WTC11 (cell line): ENCODE results near the gene PREP. TPM values are rescaled to one million over a fixed set of nuclear protein-coding genes. Genes with fewer than 3 reads are reported as not detected.

Source experiments
- ATAC-seq: fragments of 200-7000 bp; cut with Tn5 transposase; 2 replicates; pipeline ENCODE4 v1.10.0; 2021; ENCODE audit warnings: mild to moderate bottlenecking, moderate library complexity
- CTCF ChIA-PET: fragments of 300-600 bp; sonication (Branson Sonifier 250); formaldehyde crosslinking; loops from one replicate; lab custom pipeline; 2021; ENCODE audit warnings: antibody characterized with exemption; lab: Charles Lee
- POLR2A ChIA-PET: fragments of 350-600 bp; sonication (Branson Sonifier 250); formaldehyde crosslinking; loops from one replicate; lab custom pipeline; 2021; ENCODE audit warnings: antibody characterized with exemption; lab: Charles Lee
- DNase-seq: peaks from one replicate; pipeline ENCODE4 v3.0.0; 2021; ENCODE audit warnings: low spot score
- H3K27ac Mint-ChIP-seq: 2 replicates; pipeline ENCODE4 v1.8.0; 2021; ENCODE audit warnings: mixed read lengths
- H3K27me3 Mint-ChIP-seq: 2 replicates; pipeline ENCODE4 v1.8.0; 2021; ENCODE audit warnings: low read depth, mild to moderate bottlenecking, moderate library complexity, mixed read lengths
- H3K36me3 Mint-ChIP-seq: 2 replicates; pipeline ENCODE4 v1.8.0; 2021; ENCODE audit warnings: mixed read lengths
- H3K4me1 Mint-ChIP-seq: 2 replicates; pipeline ENCODE4 v1.8.0; 2022; ENCODE audit warnings: mixed read lengths
- H3K4me3 Mint-ChIP-seq: 2 replicates; pipeline ENCODE4 v1.8.0; 2021; ENCODE audit warnings: mild to moderate bottlenecking, moderate library complexity, mixed read lengths
- H3K9me3 Mint-ChIP-seq: 2 replicates; pipeline ENCODE4 v1.8.0; 2021; ENCODE audit warnings: mixed read lengths
- GTF2I ChIP-seq: fragments of 250-450 bp; sonication (Bioruptor Pico); conservative IDR thresholded peaks from 2 replicates; pipeline ENCODE4 v1.4.0; 2021; ENCODE audit warnings: mild to moderate bottlenecking
- HMGA2 ChIP-seq: fragments of 250-450 bp; sonication (Bioruptor Pico); IDR thresholded peaks from 2 replicates; pipeline ENCODE4 v1.4.0; 2021; ENCODE audit warnings: mild to moderate bottlenecking, moderate library complexity
- JUN ChIP-seq: sonication (generic); formaldehyde crosslinking; IDR thresholded peaks from 2 replicates; pipeline ENCODE4 v1.8.0; 2023; ENCODE audit warnings: mild to moderate bottlenecking, missing genetic modification reagents
- MXD4 ChIP-seq: fragments of 250-450 bp; sonication (Bioruptor Pico); IDR thresholded peaks from 2 replicates; pipeline ENCODE4 v1.8.0; 2021; ENCODE audit warnings: mild to moderate bottlenecking, moderate library complexity, borderline replicate concordance
- NFYB ChIP-seq: sonication (generic); formaldehyde crosslinking; conservative IDR thresholded peaks from 2 replicates; pipeline ENCODE4 v1.8.0; 2022; ENCODE audit warnings: low read depth, missing genetic modification reagents
- NR1H2 ChIP-seq: sonication (generic); formaldehyde crosslinking; IDR thresholded peaks from 2 replicates; pipeline ENCODE4 v1.9.0; 2021; ENCODE audit warnings: mild to moderate bottlenecking, moderate library complexity, missing genetic modification reagents
- RORB ChIP-seq: fragments of 250-450 bp; sonication (Bioruptor Pico); IDR thresholded peaks from 2 replicates; pipeline ENCODE4 v1.9.0; 2021; ENCODE audit warnings: mild to moderate bottlenecking
- SP1 ChIP-seq: sonication (generic); formaldehyde crosslinking; conservative IDR thresholded peaks from 2 replicates; pipeline ENCODE4 v1.8.1; 2022; ENCODE audit warnings: missing genetic modification reagents
- ZNF219 ChIP-seq: sonication (generic); formaldehyde crosslinking; IDR thresholded peaks from 2 replicates; pipeline ENCODE4 v1.8.0; 2023; ENCODE audit warnings: missing genetic modification reagents, mild to moderate bottlenecking, borderline replicate concordance
- ZNF263 ChIP-seq: sonication (generic); formaldehyde crosslinking; IDR thresholded peaks from 2 replicates; pipeline ENCODE4 v1.8.1; 2022; ENCODE audit warnings: low read depth, mild to moderate bottlenecking, moderate library complexity, missing genetic modification reagents
- ZNF671 ChIP-seq: fragments of 250-450 bp; sonication (Bioruptor Pico); IDR thresholded peaks from 2 replicates; pipeline ENCODE4 v1.8.0; 2021; ENCODE audit warnings: mild to moderate bottlenecking
- total RNA-seq: library from RNA; stranded (reverse); gene quantifications from 3 replicates; pipeline ENCODE4 v1.2.3, GENCODE V29; 2021
- TF ChIP-seq, protein P1 (sequence below): fragments of 250-450 bp; sonication (Bioruptor Pico); IDR thresholded peaks from 2 replicates; pipeline ENCODE4 v1.8.0; 2021; ENCODE audit warnings: mild to moderate bottlenecking
- TF ChIP-seq, protein P2 (sequence below): sonication (generic); formaldehyde crosslinking; conservative IDR thresholded peaks from 2 replicates; pipeline ENCODE4 v1.8.1; 2023; ENCODE audit warnings: mild to moderate bottlenecking, low read depth, missing genetic modification reagents, moderate library complexity
- TF ChIP-seq, protein P3 (sequence below): sonication (generic); formaldehyde crosslinking; IDR thresholded peaks from 2 replicates; pipeline ENCODE4 v1.8.1; 2023; ENCODE audit warnings: mild to moderate bottlenecking, missing genetic modification reagents
- TF ChIP-seq, protein P4 (sequence below): sonication (generic); formaldehyde crosslinking; conservative IDR thresholded peaks from 2 replicates; pipeline ENCODE4 v1.8.1; 2022; ENCODE audit warnings: mild to moderate bottlenecking, missing genetic modification reagents
- TF ChIP-seq, protein P5 (sequence below): fragments of 250-450 bp; sonication (Bioruptor Pico); IDR thresholded peaks from 2 replicates; pipeline ENCODE4 v1.9.0; 2021; ENCODE audit warnings: mild to moderate bottlenecking, borderline replicate concordance
- TF ChIP-seq, protein P6 (sequence below): sonication (generic); formaldehyde crosslinking; IDR thresholded peaks from 2 replicates; pipeline ENCODE4 v1.8.1; 2022; ENCODE audit warnings: missing genetic modification reagents, borderline replicate concordance
- TF ChIP-seq, protein P7 (sequence below): sonication (generic); formaldehyde crosslinking; IDR thresholded peaks from 2 replicates; pipeline ENCODE4 v1.8.1; 2023; ENCODE audit warnings: mild to moderate bottlenecking, missing genetic modification reagents, moderate library complexity
- TF ChIP-seq, protein P8 (sequence below): sonication (generic); formaldehyde crosslinking; IDR thresholded peaks from 2 replicates; pipeline ENCODE4 v1.8.1; 2022; ENCODE audit warnings: low read depth, missing genetic modification reagents, borderline replicate concordance
- TF ChIP-seq, protein P9 (sequence below): fragments of 250-450 bp; sonication (Bioruptor Pico); IDR thresholded peaks from 2 replicates; pipeline ENCODE4 v1.9.0; 2021; ENCODE audit warnings: mild to moderate bottlenecking

Gene PREP
- total RNA-seq, 1 experiment from 2014 or later, result 58.8 TPM

DNA sequence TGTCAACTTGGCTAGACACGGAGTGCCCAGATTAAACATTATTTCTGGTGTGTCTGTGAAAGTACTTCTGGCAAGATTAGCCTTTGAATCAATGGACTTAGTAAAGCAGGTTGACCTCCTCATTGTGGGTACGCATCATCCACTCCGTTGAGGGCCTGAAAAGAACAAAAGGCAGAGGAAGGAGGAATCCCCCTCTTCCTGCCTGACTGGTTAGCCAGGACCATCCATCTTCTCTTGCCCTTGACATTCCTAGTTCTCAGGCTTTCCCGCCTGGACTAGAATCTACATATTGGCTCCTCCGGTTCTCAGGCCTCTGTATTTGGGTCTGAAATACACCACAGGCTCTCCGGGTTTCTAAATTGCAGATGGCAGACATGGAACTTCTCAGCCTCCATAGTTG is 149.1 kb downstream of the PREP start (continued):
- TF ChIP-seq, protein P1, sequence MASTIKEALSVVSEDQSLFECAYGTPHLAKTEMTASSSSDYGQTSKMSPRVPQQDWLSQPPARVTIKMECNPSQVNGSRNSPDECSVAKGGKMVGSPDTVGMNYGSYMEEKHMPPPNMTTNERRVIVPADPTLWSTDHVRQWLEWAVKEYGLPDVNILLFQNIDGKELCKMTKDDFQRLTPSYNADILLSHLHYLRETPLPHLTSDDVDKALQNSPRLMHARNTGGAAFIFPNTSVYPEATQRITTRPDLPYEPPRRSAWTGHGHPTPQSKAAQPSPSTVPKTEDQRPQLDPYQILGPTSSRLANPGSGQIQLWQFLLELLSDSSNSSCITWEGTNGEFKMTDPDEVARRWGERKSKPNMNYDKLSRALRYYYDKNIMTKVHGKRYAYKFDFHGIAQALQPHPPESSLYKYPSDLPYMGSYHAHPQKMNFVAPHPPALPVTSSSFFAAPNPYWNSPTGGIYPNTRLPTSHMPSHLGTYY (CRISPR knock-in tag), result no peak
- TF ChIP-seq ZNF219, result no peak
- TF ChIP-seq, protein P2, sequence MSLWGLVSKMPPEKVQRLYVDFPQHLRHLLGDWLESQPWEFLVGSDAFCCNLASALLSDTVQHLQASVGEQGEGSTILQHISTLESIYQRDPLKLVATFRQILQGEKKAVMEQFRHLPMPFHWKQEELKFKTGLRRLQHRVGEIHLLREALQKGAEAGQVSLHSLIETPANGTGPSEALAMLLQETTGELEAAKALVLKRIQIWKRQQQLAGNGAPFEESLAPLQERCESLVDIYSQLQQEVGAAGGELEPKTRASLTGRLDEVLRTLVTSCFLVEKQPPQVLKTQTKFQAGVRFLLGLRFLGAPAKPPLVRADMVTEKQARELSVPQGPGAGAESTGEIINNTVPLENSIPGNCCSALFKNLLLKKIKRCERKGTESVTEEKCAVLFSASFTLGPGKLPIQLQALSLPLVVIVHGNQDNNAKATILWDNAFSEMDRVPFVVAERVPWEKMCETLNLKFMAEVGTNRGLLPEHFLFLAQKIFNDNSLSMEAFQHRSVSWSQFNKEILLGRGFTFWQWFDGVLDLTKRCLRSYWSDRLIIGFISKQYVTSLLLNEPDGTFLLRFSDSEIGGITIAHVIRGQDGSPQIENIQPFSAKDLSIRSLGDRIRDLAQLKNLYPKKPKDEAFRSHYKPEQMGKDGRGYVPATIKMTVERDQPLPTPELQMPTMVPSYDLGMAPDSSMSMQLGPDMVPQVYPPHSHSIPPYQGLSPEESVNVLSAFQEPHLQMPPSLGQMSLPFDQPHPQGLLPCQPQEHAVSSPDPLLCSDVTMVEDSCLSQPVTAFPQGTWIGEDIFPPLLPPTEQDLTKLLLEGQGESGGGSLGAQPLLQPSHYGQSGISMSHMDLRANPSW (CRISPR knock-in tag), result no peak
- TF ChIP-seq, protein P3, sequence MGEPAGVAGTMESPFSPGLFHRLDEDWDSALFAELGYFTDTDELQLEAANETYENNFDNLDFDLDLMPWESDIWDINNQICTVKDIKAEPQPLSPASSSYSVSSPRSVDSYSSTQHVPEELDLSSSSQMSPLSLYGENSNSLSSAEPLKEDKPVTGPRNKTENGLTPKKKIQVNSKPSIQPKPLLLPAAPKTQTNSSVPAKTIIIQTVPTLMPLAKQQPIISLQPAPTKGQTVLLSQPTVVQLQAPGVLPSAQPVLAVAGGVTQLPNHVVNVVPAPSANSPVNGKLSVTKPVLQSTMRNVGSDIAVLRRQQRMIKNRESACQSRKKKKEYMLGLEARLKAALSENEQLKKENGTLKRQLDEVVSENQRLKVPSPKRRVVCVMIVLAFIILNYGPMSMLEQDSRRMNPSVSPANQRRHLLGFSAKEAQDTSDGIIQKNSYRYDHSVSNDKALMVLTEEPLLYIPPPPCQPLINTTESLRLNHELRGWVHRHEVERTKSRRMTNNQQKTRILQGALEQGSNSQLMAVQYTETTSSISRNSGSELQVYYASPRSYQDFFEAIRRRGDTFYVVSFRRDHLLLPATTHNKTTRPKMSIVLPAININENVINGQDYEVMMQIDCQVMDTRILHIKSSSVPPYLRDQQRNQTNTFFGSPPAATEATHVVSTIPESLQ (CRISPR knock-in tag), result no peak
- TF ChIP-seq, protein P4, sequence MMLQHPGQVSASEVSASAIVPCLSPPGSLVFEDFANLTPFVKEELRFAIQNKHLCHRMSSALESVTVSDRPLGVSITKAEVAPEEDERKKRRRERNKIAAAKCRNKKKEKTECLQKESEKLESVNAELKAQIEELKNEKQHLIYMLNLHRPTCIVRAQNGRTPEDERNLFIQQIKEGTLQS (CRISPR knock-in tag), result no peak
- TF ChIP-seq, protein P5, sequence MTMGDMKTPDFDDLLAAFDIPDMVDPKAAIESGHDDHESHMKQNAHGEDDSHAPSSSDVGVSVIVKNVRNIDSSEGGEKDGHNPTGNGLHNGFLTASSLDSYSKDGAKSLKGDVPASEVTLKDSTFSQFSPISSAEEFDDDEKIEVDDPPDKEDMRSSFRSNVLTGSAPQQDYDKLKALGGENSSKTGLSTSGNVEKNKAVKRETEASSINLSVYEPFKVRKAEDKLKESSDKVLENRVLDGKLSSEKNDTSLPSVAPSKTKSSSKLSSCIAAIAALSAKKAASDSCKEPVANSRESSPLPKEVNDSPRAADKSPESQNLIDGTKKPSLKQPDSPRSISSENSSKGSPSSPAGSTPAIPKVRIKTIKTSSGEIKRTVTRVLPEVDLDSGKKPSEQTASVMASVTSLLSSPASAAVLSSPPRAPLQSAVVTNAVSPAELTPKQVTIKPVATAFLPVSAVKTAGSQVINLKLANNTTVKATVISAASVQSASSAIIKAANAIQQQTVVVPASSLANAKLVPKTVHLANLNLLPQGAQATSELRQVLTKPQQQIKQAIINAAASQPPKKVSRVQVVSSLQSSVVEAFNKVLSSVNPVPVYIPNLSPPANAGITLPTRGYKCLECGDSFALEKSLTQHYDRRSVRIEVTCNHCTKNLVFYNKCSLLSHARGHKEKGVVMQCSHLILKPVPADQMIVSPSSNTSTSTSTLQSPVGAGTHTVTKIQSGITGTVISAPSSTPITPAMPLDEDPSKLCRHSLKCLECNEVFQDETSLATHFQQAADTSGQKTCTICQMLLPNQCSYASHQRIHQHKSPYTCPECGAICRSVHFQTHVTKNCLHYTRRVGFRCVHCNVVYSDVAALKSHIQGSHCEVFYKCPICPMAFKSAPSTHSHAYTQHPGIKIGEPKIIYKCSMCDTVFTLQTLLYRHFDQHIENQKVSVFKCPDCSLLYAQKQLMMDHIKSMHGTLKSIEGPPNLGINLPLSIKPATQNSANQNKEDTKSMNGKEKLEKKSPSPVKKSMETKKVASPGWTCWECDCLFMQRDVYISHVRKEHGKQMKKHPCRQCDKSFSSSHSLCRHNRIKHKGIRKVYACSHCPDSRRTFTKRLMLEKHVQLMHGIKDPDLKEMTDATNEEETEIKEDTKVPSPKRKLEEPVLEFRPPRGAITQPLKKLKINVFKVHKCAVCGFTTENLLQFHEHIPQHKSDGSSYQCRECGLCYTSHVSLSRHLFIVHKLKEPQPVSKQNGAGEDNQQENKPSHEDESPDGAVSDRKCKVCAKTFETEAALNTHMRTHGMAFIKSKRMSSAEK (CRISPR knock-in tag), result no peak
- TF ChIP-seq, protein P6, sequence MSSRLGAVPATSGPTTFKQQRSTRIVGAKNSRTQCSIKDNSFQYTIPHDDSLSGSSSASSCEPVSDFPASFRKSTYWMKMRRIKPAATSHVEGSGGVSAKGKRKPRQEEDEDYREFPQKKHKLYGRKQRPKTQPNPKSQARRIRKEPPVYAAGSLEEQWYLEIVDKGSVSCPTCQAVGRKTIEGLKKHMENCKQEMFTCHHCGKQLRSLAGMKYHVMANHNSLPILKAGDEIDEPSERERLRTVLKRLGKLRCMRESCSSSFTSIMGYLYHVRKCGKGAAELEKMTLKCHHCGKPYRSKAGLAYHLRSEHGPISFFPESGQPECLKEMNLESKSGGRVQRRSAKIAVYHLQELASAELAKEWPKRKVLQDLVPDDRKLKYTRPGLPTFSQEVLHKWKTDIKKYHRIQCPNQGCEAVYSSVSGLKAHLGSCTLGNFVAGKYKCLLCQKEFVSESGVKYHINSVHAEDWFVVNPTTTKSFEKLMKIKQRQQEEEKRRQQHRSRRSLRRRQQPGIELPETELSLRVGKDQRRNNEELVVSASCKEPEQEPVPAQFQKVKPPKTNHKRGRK (CRISPR knock-in tag), result no peak
- no peak for TF ChIP-seq SP1 (CRISPR knock-in tag)
- TF ChIP-seq JUN (CRISPR knock-in tag), result no peak
- TF ChIP-seq MXD4 (CRISPR knock-in tag), result no peak
- no peak for TF ChIP-seq HMGA2
- TF ChIP-seq, protein P7, sequence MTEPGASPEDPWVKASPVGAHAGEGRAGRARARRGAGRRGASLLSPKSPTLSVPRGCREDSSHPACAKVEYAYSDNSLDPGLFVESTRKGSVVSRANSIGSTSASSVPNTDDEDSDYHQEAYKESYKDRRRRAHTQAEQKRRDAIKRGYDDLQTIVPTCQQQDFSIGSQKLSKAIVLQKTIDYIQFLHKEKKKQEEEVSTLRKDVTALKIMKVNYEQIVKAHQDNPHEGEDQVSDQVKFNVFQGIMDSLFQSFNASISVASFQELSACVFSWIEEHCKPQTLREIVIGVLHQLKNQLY (CRISPR knock-in tag), result no peak

DNA sequence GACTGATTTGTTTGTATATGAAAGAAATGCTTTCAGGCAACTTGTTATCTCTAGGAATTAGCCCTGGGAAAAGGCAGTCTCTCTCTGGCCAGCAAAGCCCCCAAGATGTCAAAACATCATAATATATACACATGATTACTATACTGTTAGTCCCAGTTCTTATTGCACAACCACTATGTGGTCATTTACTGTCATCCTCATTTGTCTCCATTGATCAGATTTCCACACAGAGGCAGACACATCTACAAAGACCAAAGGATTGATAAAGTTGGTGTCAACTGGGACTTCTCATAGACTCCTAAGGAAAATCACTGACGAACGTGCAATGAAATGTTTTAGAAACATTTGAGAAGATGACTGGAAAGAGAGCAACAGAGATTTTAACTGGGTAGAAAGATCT is 151.2 kb downstream of the PREP start:
- POLR2A ChIA-PET, result no interaction called here
- H3K4me1 Mint-ChIP-seq, result peaks cover 4% of the 10 kb centered on the region
- H3K27ac Mint-ChIP-seq, result no peak overlapping the region
- CTCF ChIA-PET, result no interaction called here
- H3K9me3 Mint-ChIP-seq, result peaks cover 12% of the 10 kb centered on the region
- no peaks in the 10 kb centered on the region for H3K27me3 Mint-ChIP-seq
- H3K4me3 Mint-ChIP-seq, result no peak overlapping the region
- 0 out of 2 replicates have a peak, but pooled peaks cover 3% of the 10 kb centered on the region for H3K36me3 Mint-ChIP-seq
- no peak for ATAC-seq
- no peak for DNase-seq
- TF ChIP-seq ZNF263 (CRISPR knock-in tag) (no peak), ZNF671 (CRISPR knock-in tag) (no peak), RORB (CRISPR knock-in tag) (no peak), GTF2I (CRISPR knock-in tag) (no peak), NR1H2 (CRISPR knock-in tag) (no peak), ZNF219 (no peak), NFYB (CRISPR knock-in tag) (no peak)
- TF ChIP-seq, protein P8, sequence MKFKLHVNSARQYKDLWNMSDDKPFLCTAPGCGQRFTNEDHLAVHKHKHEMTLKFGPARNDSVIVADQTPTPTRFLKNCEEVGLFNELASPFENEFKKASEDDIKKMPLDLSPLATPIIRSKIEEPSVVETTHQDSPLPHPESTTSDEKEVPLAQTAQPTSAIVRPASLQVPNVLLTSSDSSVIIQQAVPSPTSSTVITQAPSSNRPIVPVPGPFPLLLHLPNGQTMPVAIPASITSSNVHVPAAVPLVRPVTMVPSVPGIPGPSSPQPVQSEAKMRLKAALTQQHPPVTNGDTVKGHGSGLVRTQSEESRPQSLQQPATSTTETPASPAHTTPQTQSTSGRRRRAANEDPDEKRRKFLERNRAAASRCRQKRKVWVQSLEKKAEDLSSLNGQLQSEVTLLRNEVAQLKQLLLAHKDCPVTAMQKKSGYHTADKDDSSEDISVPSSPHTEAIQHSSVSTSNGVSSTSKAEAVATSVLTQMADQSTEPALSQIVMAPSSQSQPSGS (CRISPR knock-in tag), result no peak
- TF ChIP-seq, protein P9, sequence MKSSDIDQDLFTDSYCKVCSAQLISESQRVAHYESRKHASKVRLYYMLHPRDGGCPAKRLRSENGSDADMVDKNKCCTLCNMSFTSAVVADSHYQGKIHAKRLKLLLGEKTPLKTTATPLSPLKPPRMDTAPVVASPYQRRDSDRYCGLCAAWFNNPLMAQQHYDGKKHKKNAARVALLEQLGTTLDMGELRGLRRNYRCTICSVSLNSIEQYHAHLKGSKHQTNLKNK (CRISPR knock-in tag), result no peak
